Measurements from ENCODE around the gene TXLNB.
"Not testable (repeated sequence)": the region's sequence is repeated elsewhere in the genome, so short reads cannot be mapped to it uniquely, and the experiment has no call there.

TXLNB gene

DNA sequence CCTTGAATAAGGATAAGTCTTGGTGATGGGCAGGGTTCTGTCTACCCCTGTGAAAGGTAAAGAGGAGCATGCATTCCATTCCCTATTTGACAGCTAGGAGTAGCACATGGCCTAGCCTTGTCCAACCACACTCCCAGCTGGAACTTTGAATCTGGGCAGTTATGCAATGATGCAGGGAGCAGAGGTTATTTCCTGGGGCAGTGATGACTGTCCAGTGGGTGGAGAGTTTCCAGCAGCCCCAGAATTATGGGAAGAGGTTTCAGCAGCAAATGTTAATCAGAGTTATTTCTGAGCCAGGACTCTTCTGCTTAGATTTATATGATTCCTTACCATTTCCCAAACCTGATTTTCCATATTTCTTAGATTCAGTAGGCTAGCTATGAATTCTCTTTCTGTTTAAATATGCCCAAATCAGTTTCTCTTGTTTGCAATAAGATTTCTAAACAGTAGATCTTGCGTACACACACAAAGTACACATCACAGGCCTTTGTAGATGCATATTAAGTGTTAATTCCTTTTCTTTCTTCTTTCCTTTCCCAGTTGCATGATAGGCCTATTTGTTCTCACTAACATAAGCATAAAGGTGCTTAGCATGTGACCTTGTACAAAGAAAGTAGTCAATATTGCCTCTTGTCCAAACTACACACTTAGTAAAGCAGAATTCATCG is 17.3 kb upstream of the TXLNB start:
- DNase-seq: no peak

DNA sequence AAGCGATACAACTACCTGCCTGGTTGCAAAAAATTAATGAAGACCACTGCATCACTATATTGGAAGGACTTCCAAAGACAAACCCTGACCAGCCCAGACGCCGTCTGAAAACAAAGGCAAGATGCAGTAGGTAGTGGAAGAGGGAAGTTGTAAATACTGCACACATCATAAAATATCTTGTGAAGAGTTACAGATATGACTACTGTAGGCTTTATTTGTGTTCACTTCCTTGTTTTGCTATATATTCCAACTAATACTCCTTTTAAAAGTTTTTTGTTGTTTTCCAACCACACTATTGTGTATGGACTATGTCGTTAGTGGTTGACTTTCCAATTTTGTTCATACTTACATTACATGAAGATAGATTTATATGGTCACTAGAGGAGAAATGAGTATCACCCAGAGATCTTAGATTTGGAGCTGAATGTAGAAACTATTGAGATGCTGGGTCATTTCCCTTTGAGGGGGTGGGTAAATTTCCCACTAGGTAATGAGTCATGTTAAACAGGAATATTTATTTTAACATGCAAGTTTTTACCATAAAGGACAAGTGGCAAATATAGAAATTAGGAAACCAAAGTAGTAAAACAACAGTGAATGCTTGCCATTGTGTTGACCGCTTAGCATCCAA is 16.6 kb upstream of the TXLNB start:
- DNase-seq: no peak

DNA sequence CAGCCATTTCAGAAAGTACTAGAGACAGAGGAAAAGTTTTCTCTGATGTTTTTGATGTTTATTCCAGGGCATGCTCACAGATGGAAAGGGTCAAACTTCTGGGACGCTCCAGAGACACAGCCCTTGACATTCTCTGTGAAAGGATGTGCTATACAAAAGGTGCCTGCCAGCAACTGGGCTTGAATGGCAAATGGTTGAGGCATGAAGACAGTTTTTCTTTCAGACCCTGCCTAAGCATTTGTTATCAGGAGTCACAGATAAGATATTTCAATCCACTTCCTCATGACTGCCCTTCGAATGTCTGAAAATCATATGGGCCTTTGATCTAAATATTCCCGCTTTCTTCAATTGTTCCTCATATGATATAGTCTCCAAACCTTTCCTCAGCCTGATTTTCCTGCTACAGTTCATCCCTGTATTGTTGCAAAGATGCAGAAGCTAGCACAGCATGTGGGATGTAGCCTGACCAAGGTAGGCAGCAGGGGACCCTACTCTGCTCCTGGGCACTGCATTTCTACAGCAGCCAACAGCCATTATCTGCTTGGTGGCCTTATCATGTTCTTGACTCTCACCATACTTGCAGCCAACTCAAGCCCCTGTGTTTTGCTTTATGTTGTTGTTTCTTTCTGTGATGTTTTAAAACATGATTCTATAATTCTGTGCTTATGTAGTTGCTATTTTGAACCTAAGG is 14.6 kb upstream of the TXLNB start:
- no peak for DNase-seq

DNA sequence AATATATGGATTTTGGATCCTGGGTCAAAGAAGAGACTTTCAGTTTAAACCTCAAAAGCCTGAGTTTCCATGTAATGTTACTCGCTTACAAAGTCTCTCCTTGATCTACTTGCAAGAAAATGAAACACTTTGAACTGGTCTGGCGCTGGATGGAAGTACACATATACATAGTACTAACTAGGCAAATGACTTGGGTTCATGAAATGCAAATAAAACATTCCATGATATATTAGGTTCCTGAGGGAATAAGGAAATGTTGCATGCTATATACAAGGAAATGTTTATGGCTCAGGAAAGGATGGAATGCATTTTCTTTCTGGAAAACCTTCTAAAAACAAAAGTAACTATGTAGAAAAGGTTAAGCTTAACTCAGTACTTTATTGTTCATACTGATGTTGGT is 11.4 kb upstream of the TXLNB start:
- no peak for DNase-seq

DNA sequence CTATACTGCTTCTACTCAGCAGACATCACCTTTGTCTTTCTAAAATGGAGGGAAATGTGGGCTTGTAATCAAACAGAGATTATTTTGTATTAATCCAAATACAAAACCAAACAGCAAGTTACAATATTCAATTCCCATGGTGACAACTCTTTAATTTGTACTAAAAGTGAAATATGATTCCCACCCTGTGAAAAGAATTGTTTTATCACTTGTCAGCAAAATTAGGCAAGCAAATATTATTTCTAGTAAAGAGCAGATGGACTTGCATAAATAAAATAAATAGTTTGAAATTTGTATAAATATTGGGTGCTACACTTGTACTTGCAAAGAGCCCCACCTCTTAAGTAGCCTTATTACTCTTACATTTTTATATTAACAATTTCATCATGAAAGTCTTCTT is 6.1 kb upstream of the TXLNB start:
- no peak for DNase-seq

DNA sequence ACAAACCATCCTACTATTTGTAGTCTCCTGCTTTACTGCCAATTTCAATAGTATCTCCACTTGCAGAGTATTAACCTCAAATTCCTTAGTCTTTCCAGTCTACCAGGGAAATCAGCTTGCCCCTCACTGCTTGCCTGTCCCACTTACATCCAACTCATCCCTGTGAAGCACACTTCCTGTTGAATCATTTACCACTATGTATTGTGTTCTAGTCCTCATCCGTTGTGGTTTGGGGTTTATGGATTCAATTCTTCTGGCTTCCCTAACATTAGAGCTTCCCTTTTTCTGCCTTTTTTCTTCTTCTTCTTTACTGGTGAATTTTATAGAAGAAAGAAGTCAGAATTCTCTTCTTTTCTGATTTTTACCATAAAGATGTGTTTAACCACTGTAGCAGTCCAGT is 5.1 kb upstream of the TXLNB start:
- peak; percentile 70 for DNase-seq

DNA sequence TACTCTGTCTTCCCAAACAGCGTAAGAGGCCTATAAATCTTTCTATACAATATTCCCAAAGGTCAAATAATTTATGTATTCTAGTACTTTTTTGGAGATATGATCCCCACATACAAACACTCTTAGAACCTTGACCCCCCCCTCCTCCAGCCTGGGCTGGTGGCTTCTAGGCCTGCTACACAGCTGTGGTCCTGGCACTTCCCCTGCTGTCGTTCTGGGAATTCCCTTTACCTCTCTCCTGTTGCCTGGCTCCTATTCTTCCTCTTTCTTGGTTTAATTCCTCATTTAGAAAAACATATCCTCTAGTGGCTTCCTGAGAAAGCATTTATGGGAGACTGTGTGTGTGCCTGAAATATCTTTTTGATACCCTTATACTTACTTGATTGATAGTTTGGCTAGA is 4.1 kb upstream of the TXLNB start:
- no peak for DNase-seq

DNA sequence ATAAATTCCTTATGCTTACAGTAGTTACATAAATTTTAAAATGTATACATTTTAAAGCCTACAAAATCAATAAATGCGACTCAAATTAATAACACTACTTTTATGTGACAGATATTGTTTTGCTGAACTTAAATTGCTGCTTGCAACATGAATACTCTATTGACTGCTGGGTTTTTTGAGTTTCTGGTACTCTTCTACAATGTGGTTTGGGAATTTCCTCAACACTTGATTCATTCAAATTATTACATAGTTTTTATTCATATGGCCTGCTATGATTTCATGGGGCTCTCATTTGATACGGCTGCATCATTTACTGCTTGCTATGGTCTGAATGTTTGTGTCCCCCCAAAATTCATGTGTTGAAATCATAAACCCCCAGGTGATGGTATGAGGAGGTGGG is 2.3 kb upstream of the TXLNB start:
- no peak for DNase-seq

DNA sequence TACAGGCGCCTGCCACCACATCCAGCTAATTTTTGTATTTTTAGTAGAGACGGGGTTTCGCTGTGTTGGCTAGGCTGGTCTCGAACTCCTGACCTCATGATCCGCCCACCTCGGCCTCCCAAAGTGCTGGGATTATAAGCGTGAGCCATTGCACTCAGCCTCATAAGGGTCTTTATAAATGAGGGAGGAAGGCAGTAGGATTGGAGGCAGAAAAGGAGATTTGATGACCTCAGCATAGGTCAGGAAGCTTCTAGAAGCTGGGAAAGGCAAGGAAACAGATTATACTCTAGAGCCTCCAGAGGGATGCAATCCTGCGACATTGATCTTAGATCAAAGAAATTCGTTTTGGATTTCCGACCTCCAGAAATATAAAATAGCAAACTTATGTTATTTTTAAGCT is 1.4 kb upstream of the TXLNB start:
- not testable (repeated sequence) for DNase-seq

DNA sequence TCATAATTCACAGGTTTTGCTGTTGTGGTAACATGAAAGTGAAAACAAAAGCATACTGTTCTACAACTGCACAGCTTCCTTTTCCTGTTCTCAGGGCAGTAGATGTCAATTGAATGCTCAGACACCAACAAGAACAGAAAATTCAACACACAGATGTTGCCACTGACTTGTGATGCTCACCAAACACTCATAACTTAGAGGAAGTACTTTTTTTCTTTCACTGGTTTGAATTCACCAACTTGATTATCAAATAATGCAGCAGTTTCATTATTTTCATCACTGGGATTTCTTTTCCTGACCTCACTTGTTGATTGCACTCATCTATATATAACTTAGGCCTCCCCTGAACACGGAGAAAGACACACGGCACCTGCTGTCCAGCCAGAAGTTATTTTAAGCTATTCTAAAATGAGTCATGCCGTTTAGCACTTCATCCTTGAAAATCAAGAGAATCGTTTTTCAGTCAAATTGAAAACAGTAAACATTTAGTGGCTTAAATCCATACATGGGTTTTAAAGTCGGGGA is 949 bp downstream of the TXLNB start:
- DNase-seq: peak; percentile 59

DNA sequence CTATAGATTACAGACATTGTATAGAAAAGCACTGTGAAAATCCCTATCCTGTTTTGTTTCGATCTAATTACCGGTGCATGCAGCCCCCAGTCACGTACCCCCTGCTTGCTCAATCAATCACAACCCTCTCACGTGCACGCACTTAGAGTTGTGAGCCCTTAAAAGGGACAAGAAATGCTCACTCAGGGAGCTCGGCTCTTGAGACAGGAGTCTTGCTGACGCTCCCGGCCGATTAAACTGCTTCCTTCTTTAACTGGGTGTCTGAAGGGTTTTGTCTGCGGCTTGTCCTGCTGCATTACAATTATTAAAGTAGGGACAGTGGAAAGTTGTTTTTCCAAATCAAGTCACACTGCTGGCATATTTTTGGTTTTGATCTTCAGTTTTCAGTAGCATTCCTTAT is 2.6 kb downstream of the TXLNB start:
- DNase-seq: no peak

DNA sequence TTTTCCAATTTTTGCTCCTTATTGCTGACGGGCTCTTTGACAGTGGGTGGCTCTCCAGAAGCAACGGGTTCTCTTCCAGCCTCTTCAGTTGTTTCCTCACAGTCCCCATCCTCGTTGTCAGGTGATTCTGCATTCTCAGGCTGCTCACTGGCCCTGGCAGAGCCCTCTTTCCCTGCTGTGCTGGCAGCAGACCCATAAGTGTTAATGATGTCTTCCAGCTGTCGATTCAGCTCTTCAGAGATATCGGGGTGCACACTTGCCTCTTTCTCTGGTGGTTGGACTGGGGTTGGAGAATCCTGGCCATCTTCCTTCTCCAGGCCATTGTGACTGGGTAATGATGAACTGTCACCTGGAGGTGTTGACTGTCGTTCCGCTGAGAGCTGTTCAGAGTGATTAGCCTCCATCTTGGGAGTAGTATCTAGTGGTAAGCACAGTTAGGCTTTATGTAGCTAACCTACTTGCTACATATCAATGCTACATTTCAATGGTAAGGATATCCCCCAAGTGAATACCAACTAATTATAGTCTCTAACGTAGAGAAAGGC is 3.2 kb downstream of the TXLNB start:
- no peak for DNase-seq

DNA sequence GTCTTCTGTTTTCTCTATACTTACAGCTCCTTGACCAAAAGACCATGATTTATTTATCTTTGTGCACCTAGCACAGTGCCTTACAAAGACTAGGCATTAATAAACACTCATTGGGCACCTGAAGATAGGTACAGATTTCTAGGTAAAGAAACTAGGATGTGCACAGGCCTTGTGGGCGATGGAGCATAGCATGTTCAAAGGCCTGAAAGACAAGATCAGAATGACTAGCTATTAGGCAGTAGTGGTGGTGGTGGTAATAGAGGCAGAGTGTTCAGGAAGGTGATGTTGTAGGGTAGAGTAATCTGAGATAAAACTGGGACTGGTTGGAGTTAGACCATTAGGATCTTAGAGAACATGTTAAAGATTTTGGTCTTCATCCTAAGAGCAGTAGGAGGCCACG is 3.9 kb downstream of the TXLNB start:
- no peak for DNase-seq

DNA sequence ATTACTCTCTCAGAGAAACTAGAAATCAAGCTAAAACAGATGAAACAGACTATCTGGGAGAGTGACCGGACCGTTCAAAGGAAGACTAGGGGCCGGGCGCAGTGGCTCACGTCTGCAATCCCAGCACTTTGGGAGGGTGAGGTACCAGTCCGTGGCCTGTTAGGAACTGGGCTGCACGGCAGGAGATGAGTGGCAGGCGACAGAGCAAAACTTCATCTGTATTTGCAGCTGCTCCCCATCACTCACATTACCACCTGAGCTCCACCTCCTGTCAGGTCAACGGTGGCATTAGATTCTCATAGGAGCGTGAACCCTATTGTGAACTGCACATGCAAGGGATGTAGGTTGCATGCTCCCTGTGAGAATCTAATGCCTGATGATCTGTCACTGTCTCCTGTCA is 5.4 kb downstream of the TXLNB start:
- not testable (repeated sequence) for DNase-seq

DNA sequence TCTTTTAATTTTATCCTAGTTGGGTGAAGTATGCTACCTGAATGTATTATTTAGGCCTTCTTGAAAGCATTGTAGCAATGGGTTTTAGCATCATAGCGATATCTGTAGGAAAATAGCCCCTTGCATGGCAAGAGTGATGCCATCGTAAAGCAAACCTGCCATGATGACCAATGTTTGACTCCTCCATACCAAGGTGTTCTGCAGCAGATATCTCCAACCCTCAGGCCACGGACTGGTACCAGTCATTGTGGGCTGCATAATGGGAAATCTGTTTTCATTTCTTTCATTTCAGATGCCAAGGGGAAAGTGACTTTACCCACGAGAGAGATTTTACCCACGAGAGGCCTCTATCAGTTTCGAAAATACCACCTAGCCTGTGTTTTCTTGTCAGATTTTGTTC is 6.2 kb downstream of the TXLNB start:
- DNase-seq: no peak

DNA sequence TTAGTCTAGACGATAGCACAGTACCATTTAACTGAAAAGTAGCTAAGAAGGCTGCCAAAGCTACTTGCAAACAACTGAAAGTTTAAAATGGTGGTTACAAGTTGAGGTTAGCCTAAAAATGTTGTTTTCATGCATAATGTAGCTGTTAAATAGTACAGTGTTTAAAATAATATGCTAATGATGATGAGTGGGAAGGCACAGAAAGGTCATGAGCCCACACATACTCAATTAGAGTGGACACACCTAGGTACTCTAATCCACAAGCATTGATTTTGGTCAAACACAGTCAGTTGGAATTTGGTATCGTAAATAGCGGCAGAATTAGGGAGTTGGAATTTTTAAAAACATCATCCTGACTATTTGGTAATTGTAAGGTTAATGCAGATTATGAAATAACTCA is 7.0 kb downstream of the TXLNB start:
- no peak for DNase-seq

DNA sequence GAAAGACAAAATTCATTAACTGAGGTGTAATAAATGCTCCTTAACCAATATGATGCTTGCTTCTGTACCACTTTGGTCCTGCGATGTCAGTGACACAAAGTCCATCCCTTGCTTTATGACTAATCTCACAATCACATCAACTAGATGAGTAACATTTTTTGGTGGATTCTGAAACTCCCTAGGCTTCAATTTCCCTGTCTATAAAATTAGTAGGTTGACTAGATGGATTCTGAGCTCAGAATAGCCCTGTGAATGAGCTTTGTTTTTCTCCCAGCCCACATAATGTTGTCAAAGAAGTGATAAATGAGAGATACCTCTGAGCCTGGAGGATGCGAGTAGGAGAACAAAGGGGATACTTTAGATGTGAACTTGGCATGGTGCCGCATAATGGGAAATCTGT is 9.1 kb downstream of the TXLNB start:
- DNase-seq: no peak

DNA sequence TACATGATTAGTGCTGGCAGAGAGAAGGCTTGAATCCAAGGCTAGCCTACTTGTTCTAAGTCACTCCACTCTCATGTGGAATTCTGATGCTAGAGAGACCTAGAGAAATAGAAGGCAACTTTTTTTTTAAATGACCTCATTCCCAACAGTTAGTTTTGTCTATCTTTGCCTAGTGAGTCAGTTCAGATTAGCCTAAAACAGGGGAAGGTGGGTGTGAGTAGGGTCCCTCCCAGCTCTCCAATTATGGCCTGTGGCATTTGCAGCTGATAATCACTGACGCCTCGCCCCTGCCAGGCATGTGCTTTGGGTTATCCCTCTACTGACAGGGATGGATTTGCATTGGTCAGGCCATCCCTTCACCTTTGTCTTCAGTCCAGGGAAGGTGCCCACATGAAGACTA is 13.6 kb downstream of the TXLNB start:
- DNase-seq: no peak

DNA sequence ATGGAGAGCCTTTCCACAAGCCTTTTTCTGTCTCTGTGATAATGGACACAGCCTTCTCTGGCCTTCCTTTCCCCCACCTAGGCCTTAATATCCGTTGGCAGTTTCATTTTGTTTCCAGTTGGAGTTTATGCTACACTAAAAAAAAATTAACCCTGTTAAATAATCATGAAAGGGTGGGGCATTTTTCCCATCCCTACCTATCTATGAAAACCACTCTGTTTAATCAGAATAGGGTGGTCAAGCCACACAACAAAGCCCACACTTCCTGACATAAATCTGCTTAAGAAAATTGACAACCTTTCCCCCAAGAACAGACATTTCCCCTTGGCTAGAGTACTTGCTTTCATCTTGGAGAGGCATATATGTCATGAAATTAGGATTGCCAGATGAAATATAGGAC is 14.2 kb downstream of the TXLNB start:
- no peak for DNase-seq

DNA sequence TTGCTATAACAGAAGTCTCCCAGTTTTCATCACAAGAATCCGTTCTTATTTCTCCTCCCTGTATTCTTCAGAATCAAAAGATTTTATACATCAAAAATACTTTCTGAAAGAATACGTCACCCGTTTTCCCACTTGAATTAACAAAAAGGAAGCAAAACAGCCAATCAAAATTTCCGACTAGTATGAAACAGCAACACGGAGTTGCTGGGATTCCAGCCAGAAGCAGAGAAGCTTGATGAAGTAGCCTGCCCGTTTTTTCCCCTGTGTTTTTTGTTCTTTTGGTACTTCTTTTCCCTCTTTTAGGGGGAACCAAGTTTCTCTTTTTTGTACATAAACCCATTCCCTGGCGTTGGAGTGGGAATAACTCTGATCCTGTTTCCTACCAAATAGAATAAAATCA is 14.6 kb downstream of the TXLNB start:
- no peak for DNase-seq

DNA sequence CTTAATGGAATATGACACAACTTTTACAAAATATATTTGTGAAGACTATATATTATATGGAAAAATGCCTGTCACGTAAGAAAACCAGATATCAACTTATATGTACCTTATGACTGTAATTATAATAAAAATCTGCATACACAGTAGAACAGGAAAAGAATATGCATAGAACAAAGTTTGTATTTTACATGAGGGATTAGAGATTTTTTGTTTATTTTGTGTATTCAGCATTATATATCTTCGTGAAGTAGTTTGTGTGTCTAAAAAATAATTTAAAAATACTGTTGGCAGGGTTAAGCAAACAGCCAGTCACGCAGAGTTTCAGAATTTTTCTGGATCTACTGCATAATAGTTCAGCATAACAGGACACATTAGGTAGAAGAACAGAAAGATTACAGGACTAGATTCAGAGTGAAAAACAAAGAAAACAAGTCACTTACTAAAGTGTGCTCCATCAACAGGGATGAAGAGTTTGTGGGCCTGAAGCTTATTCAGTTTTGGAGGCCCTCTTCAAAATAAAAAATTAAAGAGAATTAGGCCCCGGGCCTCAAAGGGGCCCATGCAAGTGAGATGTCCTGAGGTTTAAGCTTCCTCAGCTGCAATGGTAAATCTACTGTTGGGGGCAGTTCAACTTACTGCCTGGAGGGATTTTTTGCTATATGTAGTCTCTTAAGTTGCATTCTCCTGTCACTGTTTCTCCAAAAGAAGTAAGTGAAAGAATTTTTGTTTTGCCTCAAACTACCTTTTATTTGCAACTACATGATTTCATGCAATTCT is 16.3 kb downstream of the TXLNB start:
- no peak for DNase-seq

DNA sequence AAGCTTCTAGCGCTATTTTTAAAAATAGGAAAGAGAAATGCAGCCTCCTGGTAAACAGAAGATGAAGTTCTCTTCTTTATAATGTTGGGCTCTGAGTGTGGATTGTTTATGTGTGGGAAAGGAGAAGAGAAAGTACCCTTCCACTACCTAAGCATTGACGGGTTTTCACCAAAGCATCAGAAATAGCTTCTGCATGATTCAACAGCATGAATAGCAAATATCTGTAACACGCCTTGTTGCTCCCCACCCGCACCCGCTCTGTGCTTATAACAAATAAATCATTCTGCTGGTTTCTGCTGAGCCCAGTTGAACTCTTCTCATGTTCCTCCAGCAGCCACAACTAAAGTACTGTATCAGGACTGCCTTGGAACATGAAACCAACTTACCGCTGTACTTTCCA is 20.7 kb downstream of the TXLNB start:
- DNase-seq: no peak

DNA sequence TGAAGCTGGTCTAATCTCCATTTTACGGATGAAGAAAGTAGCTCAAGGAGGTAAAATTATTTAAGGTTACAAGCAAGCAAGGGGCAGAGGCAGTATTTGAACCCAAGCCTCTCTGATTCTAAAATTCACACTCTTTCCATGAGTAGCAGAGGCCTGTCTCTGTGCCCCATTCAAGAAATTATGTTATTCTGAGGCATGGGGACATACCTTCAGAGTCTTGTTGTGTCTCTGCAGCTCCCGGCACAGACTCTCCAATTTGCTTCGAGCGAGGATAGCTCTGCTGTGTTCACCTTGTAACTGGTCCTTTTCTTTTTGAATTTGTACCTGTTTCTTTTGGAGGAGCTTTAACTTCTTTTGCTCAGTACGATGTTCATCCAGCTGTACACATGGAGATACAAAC is 21.5 kb downstream of the TXLNB start:
- DNase-seq: no peak
